Measurements from ENCODE around the gene ANHX. TPM values are rescaled to one million over a fixed set of nuclear protein-coding genes. Genes with fewer than 3 reads are reported as not detected.

ANHX gene
- total RNA-seq, 1 donor from 2014 or later: not detected

DNA sequence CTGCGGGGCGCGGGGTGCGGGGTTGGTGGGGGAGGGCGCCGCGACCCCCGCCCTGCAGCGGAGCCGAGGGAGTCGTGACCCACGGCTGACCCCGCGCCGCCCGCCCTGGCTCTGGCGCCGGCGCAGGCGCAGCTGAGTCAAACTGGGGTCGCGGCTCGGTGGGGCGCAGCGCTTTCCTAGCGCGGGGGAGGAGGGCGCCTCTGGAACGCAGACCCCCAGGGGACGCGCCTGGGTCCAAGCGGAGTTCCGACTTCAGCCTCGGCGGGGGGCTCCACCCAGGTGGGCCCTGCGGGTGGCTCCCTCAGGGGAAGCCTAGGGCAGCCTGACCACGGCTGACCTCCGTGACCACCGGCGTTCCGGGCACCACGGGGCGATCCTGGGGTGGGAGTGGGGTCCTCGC is 467 bp upstream of the ANHX start:
- Histone ChIP-seq H3K9me3 (peaks cover 0 to 8% of the 10 kb centered on the region in 2 donors), H3K27ac (no peak overlapping the region), H3K4me1 (no peaks in the 10 kb centered on the region), H3K27me3 (no peaks in the 10 kb centered on the region), H3K36me3 (no peaks in the 10 kb centered on the region), H3K4me3 (no peak overlapping the region)
- TF ChIP-seq, protein P1, sequence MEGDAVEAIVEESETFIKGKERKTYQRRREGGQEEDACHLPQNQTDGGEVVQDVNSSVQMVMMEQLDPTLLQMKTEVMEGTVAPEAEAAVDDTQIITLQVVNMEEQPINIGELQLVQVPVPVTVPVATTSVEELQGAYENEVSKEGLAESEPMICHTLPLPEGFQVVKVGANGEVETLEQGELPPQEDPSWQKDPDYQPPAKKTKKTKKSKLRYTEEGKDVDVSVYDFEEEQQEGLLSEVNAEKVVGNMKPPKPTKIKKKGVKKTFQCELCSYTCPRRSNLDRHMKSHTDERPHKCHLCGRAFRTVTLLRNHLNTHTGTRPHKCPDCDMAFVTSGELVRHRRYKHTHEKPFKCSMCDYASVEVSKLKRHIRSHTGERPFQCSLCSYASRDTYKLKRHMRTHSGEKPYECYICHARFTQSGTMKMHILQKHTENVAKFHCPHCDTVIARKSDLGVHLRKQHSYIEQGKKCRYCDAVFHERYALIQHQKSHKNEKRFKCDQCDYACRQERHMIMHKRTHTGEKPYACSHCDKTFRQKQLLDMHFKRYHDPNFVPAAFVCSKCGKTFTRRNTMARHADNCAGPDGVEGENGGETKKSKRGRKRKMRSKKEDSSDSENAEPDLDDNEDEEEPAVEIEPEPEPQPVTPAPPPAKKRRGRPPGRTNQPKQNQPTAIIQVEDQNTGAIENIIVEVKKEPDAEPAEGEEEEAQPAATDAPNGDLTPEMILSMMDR (IDR thresholded peaks at IDR 0.05): no peak
- no peak for DNase-seq (ENCODE audit: low spot score in 2 of 2)
- intact Hi-C loops (cut with DNase I): no loop called here

DNA sequence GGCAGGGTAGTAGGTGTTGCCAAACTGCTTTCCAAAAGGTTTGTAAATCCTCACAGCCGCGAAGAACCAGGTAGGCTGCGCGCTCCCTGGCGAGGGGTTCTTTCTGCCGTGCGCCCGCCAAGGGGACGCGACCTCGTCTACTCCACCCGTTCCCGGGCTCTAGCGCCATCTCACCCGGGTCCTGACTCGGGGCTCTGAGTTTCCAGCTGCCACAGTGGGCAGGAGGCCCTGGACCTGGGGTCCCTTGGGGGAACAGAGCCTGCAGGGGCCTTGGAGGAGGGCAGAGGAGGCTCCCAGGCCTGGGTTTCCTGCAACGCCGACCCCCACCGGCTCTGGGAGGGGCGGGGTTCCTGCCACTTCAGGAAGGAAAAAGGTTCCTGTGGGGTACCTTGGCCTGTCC is 706 bp downstream of the ANHX start:
- H3K27me3 ChIP-seq: no peaks in the 10 kb centered on the region
- no peaks in the 10 kb centered on the region for H3K36me3 ChIP-seq
- no peaks in the 10 kb centered on the region for H3K4me1 ChIP-seq
- intact Hi-C loops (cut with DNase I): no loop called here
- no peak for DNase-seq (ENCODE audit: low spot score in 2 of 2)
- peaks cover 0 to 8% of the 10 kb centered on the region in 2 donors for H3K9me3 ChIP-seq
- H3K27ac ChIP-seq: no peak overlapping the region
- TF ChIP-seq, protein P1 (IDR thresholded peaks at IDR 0.05): no peak
- no peak overlapping the region for H3K4me3 ChIP-seq

DNA sequence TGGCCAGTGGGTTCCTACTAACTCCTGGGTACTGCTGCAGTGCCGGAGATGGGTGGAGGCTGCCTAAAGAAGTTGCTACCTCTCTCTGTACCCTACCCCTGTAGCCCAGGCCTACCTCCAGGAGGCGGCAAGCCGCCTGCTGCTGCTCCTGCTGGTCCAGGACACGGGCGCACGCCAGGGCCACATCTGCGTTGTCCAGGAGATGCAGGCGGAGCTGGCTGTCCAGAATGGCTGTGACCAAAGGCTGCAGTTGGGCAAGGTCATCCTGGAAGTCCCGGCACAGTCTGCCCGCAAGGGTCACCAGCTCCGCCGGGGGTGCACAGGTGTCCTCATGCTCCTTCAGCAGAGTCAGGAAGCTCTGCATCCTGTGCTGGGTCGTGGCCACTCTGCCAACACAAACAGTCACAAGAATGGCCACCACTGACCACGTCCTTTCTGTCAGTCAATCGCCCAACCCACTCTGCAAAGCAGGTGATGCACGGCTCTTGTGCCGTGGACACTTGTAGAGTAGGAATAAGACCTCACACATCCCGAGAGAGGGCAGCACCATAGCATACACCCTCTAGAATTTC is 1.6 kb downstream of the ANHX start:
- TF ChIP-seq, protein P1 (IDR thresholded peaks at IDR 0.05): no peak
- Histone ChIP-seq H3K4me3 (no peak overlapping the region), H3K4me1 (no peaks in the 10 kb centered on the region), H3K27ac (no peak overlapping the region), H3K36me3 (no peaks in the 10 kb centered on the region), H3K27me3 (no peaks in the 10 kb centered on the region), H3K9me3 (peaks cover 0 to 8% of the 10 kb centered on the region in 2 donors)
- DNase-seq (ENCODE audit: low spot score in 2 of 2): no peak
- intact Hi-C loops (cut with DNase I): no loop called here

DNA sequence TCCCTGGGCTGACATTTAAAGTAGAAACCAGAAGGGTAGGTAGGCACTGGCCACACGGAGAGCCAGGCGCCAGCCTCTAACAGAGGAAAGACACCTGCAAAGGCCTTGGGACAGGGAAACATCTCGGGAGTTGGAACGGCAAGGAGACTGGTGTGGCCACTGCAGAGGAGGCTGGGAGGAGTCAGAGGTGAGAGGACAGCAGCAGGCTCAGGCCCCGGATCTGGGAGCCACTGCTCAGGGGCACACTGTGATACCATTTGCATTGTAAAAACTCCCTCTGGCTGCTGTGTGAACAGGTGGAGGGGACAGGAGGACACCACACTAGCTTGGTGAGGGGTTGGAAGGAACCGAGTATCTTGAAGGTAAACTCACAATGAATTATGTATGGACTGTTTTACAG is 2.7 kb downstream of the ANHX start:
- intact Hi-C loops (cut with DNase I): no loop called here
- Histone ChIP-seq H3K4me3 (no peak overlapping the region), H3K9me3 (peaks cover 0 to 8% of the 10 kb centered on the region in 2 donors), H3K27ac (no peak overlapping the region), H3K4me1 (no peaks in the 10 kb centered on the region), H3K27me3 (no peaks in the 10 kb centered on the region), H3K36me3 (no peaks in the 10 kb centered on the region)
- TF ChIP-seq, protein P1 (IDR thresholded peaks at IDR 0.05): no peak
- DNase-seq (ENCODE audit: low spot score in 2 of 2): no peak

DNA sequence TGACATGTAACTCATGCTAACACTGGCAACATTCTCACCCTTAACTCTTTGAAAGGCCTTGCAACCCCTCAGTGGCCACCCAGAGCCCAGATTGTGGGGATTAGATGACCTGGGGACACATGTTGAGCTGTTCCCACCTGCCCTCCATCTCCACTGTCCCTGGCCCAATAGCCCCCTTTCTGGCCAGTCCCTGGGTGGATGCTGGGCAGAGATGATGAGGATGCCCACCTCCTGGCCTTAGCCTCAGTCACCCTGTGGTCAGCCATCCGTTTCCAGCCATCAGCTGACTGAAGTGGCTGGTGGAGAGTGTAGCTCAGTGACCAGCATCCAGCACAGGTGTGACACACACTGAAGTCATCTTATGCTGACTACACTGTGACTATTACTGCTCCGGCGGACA is 4.7 kb downstream of the ANHX start:
- Histone ChIP-seq H3K36me3 (no peaks in the 10 kb centered on the region), H3K9me3 (peaks cover 0 to 12% of the 10 kb centered on the region in 2 donors), H3K4me3 (no peak overlapping the region), H3K27me3 (no peaks in the 10 kb centered on the region), H3K27ac (no peak overlapping the region), H3K4me1 (no peaks in the 10 kb centered on the region)
- intact Hi-C loops (cut with DNase I): no loop called here
- no peak for DNase-seq (ENCODE audit: low spot score in 2 of 2)
- TF ChIP-seq, protein P1 (IDR thresholded peaks at IDR 0.05): no peak

All from ascending aorta (tissue), 2 donors.